ENCODE measurements around the gene GAS2. TPM values are rescaled to one million over a fixed set of nuclear protein-coding genes. Genes with fewer than 3 reads are reported as not detected.
A peak's percentile ranks its signal among the peaks of the same experiment; 100 is the strongest.

GAS2 gene
- total RNA-seq, 2 experiments from 2014 or later = 0.89 to 1.5 TPM

GRCh38 chr11:22677153-22677903, 10.9 kb downstream of the GAS2 start:
- ATAC-seq (no peak), DNase-seq (no peak)
- CTCF ChIA-PET = interaction anchor here (0.9 kb wide), 1 partner anchor 12 kb away, joined by 3 read pairs; no protein-coding TSS in a partner anchor
- peaks cover 3% of the 10 kb centered on the region for H3K27me3 Mint-ChIP-seq (ENCODE audit: low read depth)
- H3K4me1 Mint-ChIP-seq (ENCODE audit: low read depth) = no peaks in the 10 kb centered on the region
- H3K4me3 Mint-ChIP-seq = no peak overlapping the region
- no peaks in the 10 kb centered on the region for H3K36me3 Mint-ChIP-seq (ENCODE audit: low read depth)
- no peak overlapping the region for H3K27ac Mint-ChIP-seq
- no peaks in the 10 kb centered on the region for H3K9me3 Mint-ChIP-seq (ENCODE audit: insufficient read depth)
- POLR2A ChIA-PET = no interaction called here

GRCh38 chr11:22680628-22681027, 14.2 kb downstream of the GAS2 start:
- H3K4me3 Mint-ChIP-seq = no peak overlapping the region
- peaks cover 3% of the 10 kb centered on the region for H3K27me3 Mint-ChIP-seq (ENCODE audit: low read depth)
- ChIA-PET CTCF (interaction anchor here (1.4 kb wide), 1 partner anchor 107 kb away, joined by 3 read pairs; no protein-coding TSS in a partner anchor), POLR2A (no interaction called here)
- H3K36me3 Mint-ChIP-seq (ENCODE audit: low read depth) = no peaks in the 10 kb centered on the region
- H3K9me3 Mint-ChIP-seq (ENCODE audit: insufficient read depth) = no peaks in the 10 kb centered on the region
- DNase-seq (no peak), ATAC-seq (no peak)
- H3K27ac Mint-ChIP-seq = no peak overlapping the region
- H3K4me1 Mint-ChIP-seq (ENCODE audit: low read depth) = no peaks in the 10 kb centered on the region

- no peak overlapping the region for H3K27ac Mint-ChIP-seq
- no peaks in the 10 kb centered on the region for H3K36me3 Mint-ChIP-seq (ENCODE audit: low read depth)
- H3K4me1 Mint-ChIP-seq (ENCODE audit: low read depth) = no peaks in the 10 kb centered on the region
- H3K27me3 Mint-ChIP-seq (ENCODE audit: low read depth) = peaks cover 3% of the 10 kb centered on the region
- CTCF ChIA-PET = interaction anchor here (1.4 kb wide), 1 partner anchor 107 kb away, joined by 3 read pairs; no protein-coding TSS in a partner anchor
- no peaks in the 10 kb centered on the region for H3K9me3 Mint-ChIP-seq (ENCODE audit: insufficient read depth)
- POLR2A ChIA-PET = no interaction called here
- no peak for ATAC-seq
- no peak overlapping the region for H3K4me3 Mint-ChIP-seq
- DNase-seq = no peak
Measured at GRCh38 chr11:22681281-22681812, 14.9 kb downstream of the GAS2 start.

DNA sequence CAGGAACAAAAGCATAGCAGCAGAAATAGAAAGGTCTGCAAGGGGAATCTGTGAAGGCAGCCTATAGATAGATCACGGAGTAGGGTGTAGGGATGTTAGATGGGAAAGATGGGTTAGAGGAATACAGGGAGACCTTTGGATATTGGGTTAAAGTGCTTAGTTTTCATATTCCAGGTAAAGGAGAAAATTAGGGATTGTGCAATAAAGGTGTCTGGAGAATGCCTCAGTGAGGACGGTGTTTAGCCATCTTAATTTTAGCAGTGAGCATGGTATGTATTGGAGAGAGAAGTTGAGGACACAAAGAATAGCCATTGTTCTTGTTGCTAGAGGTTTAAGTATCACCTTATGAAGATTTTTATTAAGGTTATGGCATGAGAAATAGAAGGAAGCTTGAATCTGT, 17.7 kb downstream of the GAS2 start:
- DNase-seq (no peak), ATAC-seq (no peak)
- no peaks in the 10 kb centered on the region for H3K4me1 Mint-ChIP-seq (ENCODE audit: low read depth)
- no peak overlapping the region for H3K27ac Mint-ChIP-seq
- H3K27me3 Mint-ChIP-seq (ENCODE audit: low read depth) = peaks cover 3% of the 10 kb centered on the region
- H3K4me3 Mint-ChIP-seq = no peak overlapping the region
- CTCF ChIA-PET = no interaction called here
- no peaks in the 10 kb centered on the region for H3K36me3 Mint-ChIP-seq (ENCODE audit: low read depth)
- H3K9me3 Mint-ChIP-seq (ENCODE audit: insufficient read depth) = no peaks in the 10 kb centered on the region
- POLR2A ChIA-PET = no interaction called here

GRCh38 chr11:22685111-22685510, 18.7 kb downstream of the GAS2 start:
- ChIA-PET CTCF (no interaction called here), POLR2A (no interaction called here)
- Mint-ChIP-seq H3K27ac (no peak overlapping the region), H3K4me3 (no peak overlapping the region), H3K9me3 (ENCODE audit: insufficient read depth) (no peaks in the 10 kb centered on the region), H3K27me3 (ENCODE audit: low read depth) (peaks cover 1% of the 10 kb centered on the region), H3K4me1 (ENCODE audit: low read depth) (no peaks in the 10 kb centered on the region), H3K36me3 (ENCODE audit: low read depth) (no peaks in the 10 kb centered on the region)
- DNase-seq (no peak), ATAC-seq (no peak)

- Mint-ChIP-seq H3K27me3 (ENCODE audit: low read depth) (peaks cover 2% of the 10 kb centered on the region), H3K27ac (no peak overlapping the region), H3K4me3 (no peak overlapping the region), H3K4me1 (ENCODE audit: low read depth) (peaks cover 6% of the 10 kb centered on the region), H3K9me3 (ENCODE audit: insufficient read depth) (no peaks in the 10 kb centered on the region), H3K36me3 (ENCODE audit: low read depth) (no peaks in the 10 kb centered on the region)
- POLR2A ChIA-PET = no interaction called here
- DNase-seq (no peak), ATAC-seq (no peak)
- CTCF ChIA-PET = interaction anchor here (1.0 kb wide), 1 partner anchor 10 kb away, joined by 3 read pairs; no protein-coding TSS in a partner anchor
Measured at GRCh38 chr11:22688914-22689313, 22.5 kb downstream of the GAS2 start.

- ChIA-PET POLR2A (interaction anchor here (0.7 kb wide), 1 partner anchor 630 kb away, joined by 4 read pairs; no protein-coding TSS in a partner anchor), CTCF (interaction anchor here (1.4 kb wide), 1 partner anchor 98 kb away, joined by 6 read pairs; no protein-coding TSS in a partner anchor)
- Mint-ChIP-seq H3K27ac (no peak overlapping the region), H3K4me3 (no peak overlapping the region), H3K4me1 (ENCODE audit: low read depth) (peaks cover 6% of the 10 kb centered on the region), H3K27me3 (ENCODE audit: low read depth) (peaks cover 2% of the 10 kb centered on the region), H3K36me3 (ENCODE audit: low read depth) (no peaks in the 10 kb centered on the region), H3K9me3 (ENCODE audit: insufficient read depth) (no peaks in the 10 kb centered on the region)
- no peak for ATAC-seq
- no peak for DNase-seq
Measured at GRCh38 chr11:22690257-22690656, 23.8 kb downstream of the GAS2 start.

DNA sequence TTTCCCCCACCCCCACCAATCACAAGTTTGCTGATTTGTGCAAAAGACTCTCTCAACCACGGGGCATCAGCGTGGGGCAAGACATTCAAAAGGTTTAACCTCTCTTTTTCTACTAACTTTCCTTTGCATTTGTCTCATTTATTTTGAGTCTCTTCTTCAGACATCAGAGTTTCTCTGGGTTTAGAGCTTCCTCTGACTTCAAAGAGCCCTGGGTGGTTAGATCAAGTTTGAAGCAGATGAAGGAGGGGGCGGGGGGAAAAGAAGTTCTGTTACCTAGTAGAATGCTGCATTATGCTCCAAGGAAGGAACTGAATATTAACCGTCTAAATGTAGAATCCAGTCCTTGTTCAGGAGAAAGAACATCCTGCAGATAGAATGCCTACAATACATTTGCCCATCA, 24.5 kb downstream of the GAS2 start:
- peaks cover 2% of the 10 kb centered on the region for H3K27me3 Mint-ChIP-seq (ENCODE audit: low read depth)
- H3K36me3 Mint-ChIP-seq (ENCODE audit: low read depth) = no peaks in the 10 kb centered on the region
- H3K9me3 Mint-ChIP-seq (ENCODE audit: insufficient read depth) = no peaks in the 10 kb centered on the region
- ChIA-PET POLR2A (interaction anchor here (0.7 kb wide), 1 partner anchor 629 kb away, joined by 4 read pairs; no protein-coding TSS in a partner anchor), CTCF (interaction anchor here (1.4 kb wide), 1 partner anchor 97 kb away, joined by 6 read pairs; no protein-coding TSS in a partner anchor)
- H3K4me1 Mint-ChIP-seq (ENCODE audit: low read depth) = peaks cover 6% of the 10 kb centered on the region
- H3K27ac Mint-ChIP-seq = peak overlapping the region; percentile 54
- H3K4me3 Mint-ChIP-seq = peak overlapping the region; percentile 53
- ATAC-seq = no peak
- peak; percentile 39 for DNase-seq

DNA sequence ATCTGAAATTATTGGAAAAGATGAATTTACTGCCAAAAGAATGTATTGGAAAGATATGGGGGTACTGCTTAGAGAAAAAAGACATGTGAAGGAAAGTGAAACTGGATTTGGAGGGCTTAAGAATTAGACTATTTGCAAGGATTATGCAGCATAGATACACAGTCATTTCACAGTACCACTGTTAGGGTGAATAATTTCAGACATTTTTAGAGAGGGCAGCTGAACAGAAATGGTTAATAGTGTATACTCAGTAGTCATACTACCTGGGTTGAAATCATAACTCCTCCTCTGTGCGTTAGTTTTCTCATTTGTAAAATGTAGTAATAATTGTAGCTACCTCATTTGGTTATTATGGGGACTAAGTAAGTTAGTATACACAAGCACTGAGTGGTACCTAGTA, 33.0 kb downstream of the GAS2 start:
- peaks cover 2% of the 10 kb centered on the region for H3K27me3 Mint-ChIP-seq (ENCODE audit: low read depth)
- no peaks in the 10 kb centered on the region for H3K36me3 Mint-ChIP-seq (ENCODE audit: low read depth)
- CTCF ChIA-PET = interaction anchor here (0.7 kb wide), 1 partner anchor 11 kb away, joined by 3 read pairs; no protein-coding TSS in a partner anchor
- no peak for ATAC-seq
- H3K4me1 Mint-ChIP-seq (ENCODE audit: low read depth) = no peaks in the 10 kb centered on the region
- no peaks in the 10 kb centered on the region for H3K9me3 Mint-ChIP-seq (ENCODE audit: insufficient read depth)
- POLR2A ChIA-PET = no interaction called here
- no peak overlapping the region for H3K27ac Mint-ChIP-seq
- no peak for DNase-seq
- H3K4me3 Mint-ChIP-seq = no peak overlapping the region

DNA sequence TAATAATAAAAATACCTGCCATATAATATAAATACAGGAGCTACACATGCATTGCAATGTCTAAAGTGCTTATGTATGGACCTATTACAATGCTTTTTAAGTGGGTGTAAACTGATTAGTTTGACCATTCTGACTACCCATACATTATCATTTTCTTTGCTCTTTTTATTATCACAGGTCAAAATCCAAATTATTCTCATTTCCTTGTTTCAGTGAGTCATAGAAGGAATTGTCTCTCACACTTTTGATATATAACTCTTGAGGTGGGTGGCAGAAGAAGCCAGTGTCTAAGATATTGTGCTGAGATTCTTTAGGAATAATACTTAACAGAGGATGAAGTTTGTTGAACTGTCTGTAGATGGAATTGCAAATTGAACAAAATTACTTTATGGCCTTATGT, 35.6 kb downstream of the GAS2 start:
- ATAC-seq = no peak
- no peaks in the 10 kb centered on the region for H3K9me3 Mint-ChIP-seq (ENCODE audit: insufficient read depth)
- no peak overlapping the region for H3K27ac Mint-ChIP-seq
- CTCF ChIA-PET = interaction anchor here (1.0 kb wide), 1 partner anchor 20 kb away, joined by 3 read pairs; no protein-coding TSS in a partner anchor
- no peaks in the 10 kb centered on the region for H3K4me1 Mint-ChIP-seq (ENCODE audit: low read depth)
- peaks cover 2% of the 10 kb centered on the region for H3K27me3 Mint-ChIP-seq (ENCODE audit: low read depth)
- DNase-seq = no peak
- no peak overlapping the region for H3K4me3 Mint-ChIP-seq
- POLR2A ChIA-PET = no interaction called here
- no peaks in the 10 kb centered on the region for H3K36me3 Mint-ChIP-seq (ENCODE audit: low read depth)

DNA sequence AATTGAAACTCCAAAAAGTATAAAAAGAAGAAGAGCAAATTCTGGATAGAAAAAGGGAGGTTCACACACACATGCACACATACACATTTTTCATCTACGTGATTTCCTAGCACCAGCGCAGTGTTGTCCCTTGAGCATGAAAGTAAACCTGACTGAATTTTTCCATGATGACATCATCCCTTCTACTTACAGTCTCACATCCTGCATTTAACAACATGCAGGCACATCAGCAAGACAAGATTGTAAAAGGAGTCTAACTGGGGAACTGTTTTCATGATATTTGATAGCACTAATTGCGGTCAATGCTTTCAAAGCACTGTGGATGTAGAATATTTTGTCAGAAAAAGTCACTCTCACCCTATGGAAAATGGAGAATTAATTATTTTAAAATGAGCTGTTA, 36.6 kb downstream of the GAS2 start:
- Mint-ChIP-seq H3K4me1 (ENCODE audit: low read depth) (no peaks in the 10 kb centered on the region), H3K9me3 (ENCODE audit: insufficient read depth) (no peaks in the 10 kb centered on the region), H3K4me3 (no peak overlapping the region), H3K36me3 (ENCODE audit: low read depth) (no peaks in the 10 kb centered on the region), H3K27me3 (ENCODE audit: low read depth) (peaks cover 2% of the 10 kb centered on the region), H3K27ac (no peak overlapping the region)
- DNase-seq = no peak
- ChIA-PET POLR2A (no interaction called here), CTCF (no interaction called here)
- peak; percentile 44 for ATAC-seq

GRCh38 chr11:22703591-22703990, 37.2 kb downstream of the GAS2 start:
- no peak overlapping the region for H3K27ac Mint-ChIP-seq
- H3K36me3 Mint-ChIP-seq (ENCODE audit: low read depth) = no peaks in the 10 kb centered on the region
- no peak overlapping the region for H3K4me3 Mint-ChIP-seq
- ChIA-PET CTCF (no interaction called here), POLR2A (no interaction called here)
- H3K27me3 Mint-ChIP-seq (ENCODE audit: low read depth) = peaks cover 2% of the 10 kb centered on the region
- no peaks in the 10 kb centered on the region for H3K9me3 Mint-ChIP-seq (ENCODE audit: insufficient read depth)
- no peak for ATAC-seq
- DNase-seq = no peak
- H3K4me1 Mint-ChIP-seq (ENCODE audit: low read depth) = no peaks in the 10 kb centered on the region

Data from activated CD8-positive, alpha-beta T cell treated with anti-CD3 and anti-CD28 coated beads, Interleukin-2, amount 10 ng/mL, durations not matched to agents 7 days and 5 days (primary cell).